Endothelial cell of umbilical vein (primary cell): Measurements from ENCODE around the gene ASIC1. TPM values are rescaled to one million over a fixed set of nuclear protein-coding genes. Genes with fewer than 3 reads are reported as not detected.

Experiments used
- BruUV-seq: library from RNA; stranded (reverse); fragments of 400-500 nt; replicated peaks from 2 replicates; lab custom pipeline; 2021; lab: Mats Ljungman, UMichigan
- CTCF ChIA-PET: fragments of 300-600, 350-600 bp; sonication (Branson Sonifier 250); formaldehyde crosslinking; loops from one replicate; lab custom pipeline; 2021; ENCODE audit warnings: antibody characterized with exemption, inconsistent platforms; lab: Charles Lee
- POLR2A ChIA-PET: fragments of 300-600, 350-600 bp; sonication (Branson Sonifier 250); formaldehyde crosslinking; loops from one replicate; lab custom pipeline; 2021; ENCODE audit warnings: antibody characterized with exemption, inconsistent platforms; lab: Charles Lee
- DNase-seq: peaks from one replicate; pipeline ENCODE4 v3.0.0-alpha.2; 2011; ENCODE audit warnings: low read depth, low spot score
- FAIRE-seq: peaks from 2 replicates; lab custom pipeline; 2011; peaks lifted over from hg19 to GRCh38; lab: Jason Lieb, UNC
- H2AFZ ChIP-seq: 2 replicates; pipeline ENCODE4 v1.6.0; 2012; ENCODE audit warnings: low read depth, low read length, control low read depth, inconsistent platforms
- H3K27ac ChIP-seq: 2 replicates; pipeline ENCODE4 v1.5.1; 2011; ENCODE audit warnings: low read depth, mild to moderate bottlenecking, control low read depth, low read length, moderate library complexity; ENCODE audit not compliant: insufficient read depth
- H3K27me3 ChIP-seq, 2 experiments: 2 replicates each; pipeline versions ENCODE4 v1.6.0 to v1.6.1; 2011; ENCODE audit warnings: low read length in 2 of 2, mixed read lengths in 1 of 2; ENCODE audit not compliant: control insufficient read depth in 2 of 2, insufficient read depth in 2 of 2
- H3K36me3 ChIP-seq, 2 experiments: 2 replicates in 1 of 2; 3 replicates in 1 of 2; pipeline ENCODE4 v1.5.1; 2011; ENCODE audit warnings: low read length in 2 of 2, mild to moderate bottlenecking in 1 of 2, moderate library complexity in 1 of 2; ENCODE audit not compliant: control insufficient read depth in 2 of 2, insufficient read depth in 2 of 2; ENCODE audit errors: extremely low read depth in 1 of 2
- H3K4me1 ChIP-seq: 3 replicates; pipeline ENCODE4 v1.5.1; 2011; ENCODE audit warnings: mild to moderate bottlenecking, low read length; ENCODE audit not compliant: control insufficient read depth, insufficient read depth; ENCODE audit errors: extremely low read depth
- H3K4me2 ChIP-seq: 2 replicates; pipeline ENCODE4 v1.6.1; 2011; ENCODE audit warnings: low read length, control low read depth, mixed read lengths; ENCODE audit not compliant: insufficient read depth
- H3K4me3 ChIP-seq, 3 experiments: fragments of 200-600 bp in 1 of 3; sonication (generic), shearing (Covaris generic) in 1 of 3; replicated peaks in 1 of 3; 2 replicates each; pipeline ENCODE4 v1.5.1; 2011 to 2016; ENCODE audit warnings: control low read depth in 3 of 3, low read length in 3 of 3, mild to moderate bottlenecking in 2 of 3, inconsistent platforms in 1 of 3, low read depth in 1 of 3, moderate library complexity in 1 of 3; ENCODE audit not compliant: insufficient read depth in 1 of 3
- H3K79me2 ChIP-seq: 2 replicates; pipeline ENCODE4 v1.6.0; 2012; ENCODE audit warnings: low read length, inconsistent platforms; ENCODE audit not compliant: control insufficient read depth, insufficient read depth
- H3K9ac ChIP-seq: replicated peaks from 2 replicates; pipeline ENCODE3; 2011; ENCODE audit warnings: low read length, control low read depth; ENCODE audit not compliant: insufficient read depth; ENCODE audit errors: extremely low read depth
- H3K9me1 ChIP-seq: replicated peaks from 3 replicates; pipeline ENCODE4 v1.6.0; 2011; ENCODE audit warnings: mild to moderate bottlenecking, low read length; ENCODE audit not compliant: control insufficient read depth, insufficient read depth; ENCODE audit errors: extremely low read depth
- H3K9me3 ChIP-seq: replicated peaks from 2 replicates; pipeline ENCODE4 v1.5.1; 2012; ENCODE audit warnings: low read length, inconsistent platforms; ENCODE audit not compliant: control insufficient read depth, insufficient read depth
- H4K20me1 ChIP-seq: replicated peaks from 2 replicates; pipeline ENCODE3; 2011; ENCODE audit warnings: mild to moderate bottlenecking, low read length; ENCODE audit not compliant: control insufficient read depth, insufficient read depth; ENCODE audit errors: extremely low read depth
- CTCF ChIP-seq, 2 donors: IDR thresholded peaks; 1 replicate in 1 of 2; 2 replicates in 1 of 2; pipeline ENCODE4 v1.5.1; 2011; ENCODE audit warnings: low read length in 2 of 2, mild to moderate bottlenecking in 2 of 2, moderate library complexity in 2 of 2, control low read depth in 1 of 2, inconsistent platforms in 1 of 2, low read depth in 1 of 2; ENCODE audit not compliant: insufficient read depth in 1 of 2; ENCODE audit errors: extremely low read depth in 1 of 2
- EZH2 ChIP-seq: IDR thresholded peaks from 2 replicates; pipeline ENCODE4 v1.6.1; 2012; ENCODE audit warnings: borderline replicate concordance, low read depth, mild to moderate bottlenecking, moderate library complexity, low read length, inconsistent platforms; ENCODE audit not compliant: severe bottlenecking
- FOS ChIP-seq: IDR thresholded peaks from 2 replicates; pipeline ENCODE4 v1.6.1; 2011; ENCODE audit warnings: mild to moderate bottlenecking, low read length, moderate library complexity, borderline replicate concordance; ENCODE audit not compliant: insufficient read depth
- GATA2 ChIP-seq: IDR thresholded peaks from 2 replicates; pipeline ENCODE4 v1.7.0; 2011; ENCODE audit warnings: low read depth, mild to moderate bottlenecking, moderate library complexity, mixed read lengths, low read length; ENCODE audit not compliant: insufficient read length, insufficient read depth
- JUN ChIP-seq: IDR thresholded peaks from 2 replicates; pipeline ENCODE4 v1.6.1; 2011; ENCODE audit warnings: borderline replicate concordance, low read depth; ENCODE audit not compliant: insufficient read length, insufficient read depth
- MAX ChIP-seq: IDR thresholded peaks from 2 replicates; pipeline ENCODE4 v1.6.1; 2011; ENCODE audit not compliant: insufficient read depth, insufficient read length
- MYC ChIP-seq: IDR thresholded peaks from one replicate; pipeline ENCODE4 v1.6.1; 2011; ENCODE audit warnings: mild to moderate bottlenecking, low read depth, low read length
- POLR2A ChIP-seq: IDR thresholded peaks from 2 replicates; pipeline ENCODE4 v1.6.1; 2012; ENCODE audit warnings: low read depth, mild to moderate bottlenecking, control low read depth, low read length
- POLR2AphosphoS5 ChIP-seq: IDR thresholded peaks from 2 replicates; pipeline ENCODE4 v1.6.1; 2012; ENCODE audit warnings: low read depth, mild to moderate bottlenecking, control low read depth, low read length, moderate library complexity; ENCODE audit not compliant: insufficient read depth
- dilution Hi-C: fragments of 300-500 bp; cut with MboI; formaldehyde crosslinking; loops from one replicate; pipeline ENCODE4 v1.15.0; 2019; ENCODE audit warnings: low sequenced_read_pairs; ENCODE audit not compliant: extremely low pct_ligation_motif_present
- intact Hi-C: fragments of 100-400 bp; cut with micrococcal nuclease; formaldehyde crosslinking; loops from one replicate; pipeline ENCODE4 v1.10.0; 2022
- polyA plus RNA-seq, 4 experiments: library from polyadenylated mRNA; depleted of rRNA in 3 of 4; stranded (reverse) in 3 of 4; unstranded in 1 of 4; fragments of >200 nt; gene quantifications; 2 replicates each; pipeline versions ENCODE4 v1.2.1 to v1.2.3, GENCODE V29; 2011 to 2012; ENCODE audit warnings: missing spikeins in 1 of 4
- total RNA-seq: library from RNA; stranded (reverse); gene quantifications from 2 replicates; pipeline ENCODE4 v1.2.3, GENCODE V29; 2021

Gene ASIC1
- total and polyA plus RNA-seq, 2 donors (not counting 3 experiments of a cell fraction or from before 2014, with no cell fraction given) = 0.53 to 0.66 TPM

GRCh38 chr12:50018968-50019367, 38.4 kb upstream of the ASIC1 start:
- DNase-seq (no peak), FAIRE-seq (no peak)
- Histone ChIP-seq H3K4me2 (no peak overlapping the region), H2AFZ (no peak overlapping the region), H4K20me1 (no peaks in the 10 kb centered on the region), H3K9ac (no peak overlapping the region), H3K79me2 (peaks cover 88% of the 10 kb centered on the region), H3K27me3 (no peaks in the 10 kb centered on the region), H3K9me1 (no peaks in the 10 kb centered on the region), H3K9me3 (no peaks in the 10 kb centered on the region), H3K27ac (no peak overlapping the region), H3K36me3 (no peaks in the 10 kb centered on the region), H3K4me1 (peaks cover 7% of the 10 kb centered on the region), H3K4me3 (no peak overlapping the region)
- POLR2A ChIA-PET = no interaction called here
- CTCF ChIA-PET = interaction anchor here (0.9 to 1.7 kb wide), 3 partner anchors 9 to 52 kb away, joined by 3 to 4 read pairs (median 4); no protein-coding TSS in a partner anchor
- BruUV-seq = no TSS peak
- intact Hi-C loops (no loop called here), dilution Hi-C loops (no loop called here)
- no peak for TF ChIP-seq MYC
- no peak for TF ChIP-seq GATA2
- no peak for TF ChIP-seq POLR2A
- TF ChIP-seq CTCF (IDR thresholded peaks at IDR 0.05; ENCODE audit: extremely low read depth in 1 of 2, insufficient read depth in 1 of 2, low read depth in 1 of 2, low read length in 2 of 2) = no peak
- no peak for TF ChIP-seq JUN
- TF ChIP-seq FOS = no peak
- TF ChIP-seq EZH2 = no peak
- TF ChIP-seq POLR2AphosphoS5 = no peak
- TF ChIP-seq MAX = no peak
